ENCODE data around the gene KCNQ5.

KCNQ5 gene

DNA sequence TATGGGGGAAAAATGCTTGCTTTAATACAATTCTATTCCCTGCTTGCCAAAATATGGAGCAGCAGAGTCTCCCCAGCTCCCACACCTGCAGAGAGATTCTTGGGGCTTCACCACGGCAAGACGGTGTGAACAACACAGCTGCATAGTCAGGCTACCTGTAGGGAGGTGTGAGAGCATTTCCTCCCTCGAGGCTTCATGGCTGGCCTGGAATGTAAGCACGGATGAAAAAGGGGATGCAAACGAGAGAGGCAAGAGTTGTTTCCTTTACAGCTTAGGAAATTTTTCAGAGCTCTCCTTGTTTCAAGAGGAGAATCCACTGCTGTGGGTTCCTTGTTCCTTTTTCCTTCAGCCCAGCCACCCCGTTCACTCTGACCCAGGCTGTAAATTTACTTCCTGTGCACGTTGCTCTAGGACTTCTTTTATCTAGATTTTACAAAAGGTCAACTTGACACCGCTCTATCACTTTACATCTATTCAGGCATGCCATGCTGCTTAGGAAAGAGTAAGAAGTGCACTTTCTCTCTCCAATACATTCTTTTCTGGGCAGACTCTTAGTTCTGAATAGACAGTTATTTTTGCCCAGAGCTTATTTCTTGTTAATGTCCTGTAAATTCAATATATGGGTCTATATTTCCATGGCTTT, 406.4 kb downstream of the KCNQ5 start:
- no peak for DNase-seq

GRCh38 chr6:73028893-73029450, 407.1 kb downstream of the KCNQ5 start:
- no peak for DNase-seq

DNA sequence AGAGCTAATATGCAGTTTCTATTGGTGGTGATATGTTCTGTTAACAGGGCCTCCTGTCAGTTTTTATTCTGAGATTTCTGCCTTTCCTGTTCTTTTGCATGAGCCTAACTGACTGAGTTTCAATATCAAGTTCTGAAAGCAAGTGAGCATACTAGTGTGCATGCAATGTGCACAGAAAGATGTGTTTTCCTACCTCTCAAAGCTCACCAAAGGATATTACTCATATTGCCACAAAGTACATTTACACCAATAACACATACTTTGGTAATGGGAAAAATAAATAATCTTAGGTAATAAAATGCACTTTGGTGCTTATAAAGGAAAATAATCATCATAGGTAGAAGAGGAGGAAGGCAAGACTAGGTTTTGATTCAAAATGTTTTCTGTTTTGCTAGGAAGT, 408.4 kb downstream of the KCNQ5 start:
- DNase-seq: no peak

DNA sequence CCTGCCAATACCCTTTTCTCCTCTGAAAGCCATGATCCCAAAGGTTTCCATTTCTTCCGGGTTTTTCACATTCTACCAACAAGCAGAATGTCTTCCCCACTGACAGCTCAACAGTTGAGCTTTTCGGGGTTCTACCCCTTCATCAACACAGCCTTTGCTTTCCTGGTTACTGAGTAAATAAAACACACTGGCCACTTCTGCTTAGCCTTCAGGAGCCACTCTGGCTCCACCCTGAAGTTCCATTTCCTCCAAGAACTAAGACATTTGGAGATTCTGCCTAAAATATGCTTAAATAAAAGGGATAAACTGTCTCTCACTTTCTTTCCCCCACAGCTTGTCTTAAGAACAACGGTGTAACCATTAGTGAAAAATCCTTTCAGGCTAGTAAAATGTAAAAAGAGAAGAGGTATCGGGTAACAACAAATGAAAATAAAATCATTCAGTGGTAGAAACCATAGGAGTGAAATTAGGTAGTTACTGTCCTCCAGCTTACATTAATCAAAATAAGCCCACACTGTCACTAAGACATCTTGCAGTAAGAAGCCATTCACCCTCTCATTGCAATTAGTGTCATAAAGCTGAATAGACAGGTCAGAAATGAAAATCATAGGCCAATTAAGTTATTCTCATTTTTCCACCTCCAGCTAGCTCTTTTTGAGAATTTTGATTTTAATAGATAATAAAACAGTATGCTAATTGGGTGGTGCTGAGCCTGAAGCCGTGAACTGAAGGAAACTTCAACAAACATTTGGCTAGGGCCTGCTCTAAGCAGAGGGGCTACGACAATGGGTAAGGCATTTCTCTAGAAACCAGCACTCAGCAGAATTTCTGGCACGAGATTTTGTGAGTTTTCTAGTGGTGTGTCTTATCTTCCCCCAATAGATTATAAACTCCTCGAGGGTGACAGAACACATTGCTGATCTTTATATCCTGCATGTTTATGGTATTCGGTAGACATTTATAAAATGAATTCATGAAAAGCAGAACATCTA, 409.2 kb downstream of the KCNQ5 start:
- DNase-seq: no peak

DNA sequence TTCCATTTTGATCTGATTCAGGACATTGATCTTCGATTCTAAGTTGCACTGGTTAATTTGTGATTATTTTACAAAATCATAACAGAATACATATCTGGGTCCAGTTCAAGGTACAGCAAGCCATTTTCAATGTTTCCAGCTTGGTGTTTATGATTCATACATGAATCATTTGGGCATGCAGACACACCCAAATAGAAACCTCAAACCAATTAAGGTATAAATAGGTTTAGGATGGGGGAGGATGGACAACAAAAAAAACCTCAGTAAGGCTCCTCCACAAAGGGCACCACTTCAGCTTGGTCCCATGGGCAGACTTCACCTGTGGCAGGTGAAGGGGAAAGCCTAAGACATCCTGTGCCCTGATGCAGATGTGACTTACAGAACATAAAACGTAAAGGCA, 410.7 kb downstream of the KCNQ5 start:
- DNase-seq: peak; percentile 5

- DNase-seq: no peak
These were observed 414.8 kb downstream of the KCNQ5 start for GRCh38 chr6:73036689-73037088.

DNA sequence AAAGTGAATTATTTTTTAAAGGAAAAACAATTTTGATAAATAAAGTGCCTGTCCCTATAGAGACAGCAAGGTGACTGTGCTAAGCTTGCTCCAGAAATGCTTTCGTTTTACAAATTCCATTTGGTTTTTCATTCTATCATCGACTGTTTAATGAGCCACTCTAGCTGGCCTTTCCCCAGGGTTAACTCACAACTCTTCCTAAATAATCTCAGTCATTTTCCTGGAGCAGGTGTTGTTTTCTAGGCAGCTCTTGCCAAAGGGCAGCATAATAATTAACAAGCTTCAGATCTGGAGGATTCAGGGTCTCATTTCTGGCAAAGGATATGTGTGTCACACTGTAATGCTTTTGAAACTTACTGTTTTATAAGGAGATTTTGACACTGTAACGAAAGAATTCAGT, 419.2 kb downstream of the KCNQ5 start:
- peak; percentile 9 for DNase-seq

GRCh38 chr6:73042892-73043291, 421.0 kb downstream of the KCNQ5 start:
- no peak for DNase-seq

- DNase-seq: no peak
These were observed 421.6 kb downstream of the KCNQ5 start for GRCh38 chr6:73043446-73043845.

DNA sequence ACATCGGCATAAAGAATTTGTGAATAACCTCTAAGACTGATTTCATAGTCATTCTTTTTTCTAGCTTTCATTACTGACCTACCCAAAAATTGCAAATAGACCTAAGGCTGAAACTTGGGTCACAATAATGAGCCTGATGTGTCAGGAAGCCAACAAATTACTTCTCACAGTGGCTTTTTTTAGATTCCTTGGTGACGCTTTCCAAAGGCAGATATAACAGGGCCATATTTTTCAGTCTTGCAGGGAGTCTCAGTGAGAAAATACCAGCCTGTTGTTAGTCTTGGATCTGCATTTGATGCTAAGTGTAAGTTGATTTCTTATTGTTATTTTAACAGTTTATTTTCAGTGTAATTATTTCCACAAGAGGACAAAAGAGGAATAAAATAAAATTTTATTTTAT, 423.7 kb downstream of the KCNQ5 start:
- DNase-seq: no peak

GRCh38 chr6:73047801-73048200, 425.9 kb downstream of the KCNQ5 start:
- no peak for DNase-seq

GRCh38 chr6:73049971-73050594, 428.2 kb downstream of the KCNQ5 start:
- no peak for DNase-seq

DNA sequence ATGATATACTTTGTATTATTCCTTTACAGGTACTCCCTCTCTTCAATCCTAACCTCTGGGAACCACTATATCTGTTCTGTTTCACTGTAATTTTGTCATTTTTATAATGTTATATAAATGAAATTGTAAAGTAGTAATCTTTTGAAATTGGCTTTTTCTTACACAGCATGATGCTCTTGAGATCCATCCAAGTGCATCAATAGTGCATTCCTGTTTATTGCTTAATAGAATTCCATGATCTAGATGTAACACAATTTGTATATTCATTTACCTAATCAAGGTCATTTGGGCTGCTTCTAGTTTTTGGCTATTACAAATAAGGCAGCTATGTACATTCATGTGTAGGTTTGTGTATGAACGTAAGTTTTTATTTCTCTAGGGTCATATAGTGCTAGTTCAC, 428.8 kb downstream of the KCNQ5 start:
- DNase-seq: no peak

- DNase-seq: no peak
These were observed 429.3 kb downstream of the KCNQ5 start for GRCh38 chr6:73051147-73051546.

- no peak for DNase-seq
These were observed 433.1 kb downstream of the KCNQ5 start for GRCh38 chr6:73054958-73055357.

GRCh38 chr6:73058736-73059135, 436.9 kb downstream of the KCNQ5 start:
- no peak for DNase-seq

DNA sequence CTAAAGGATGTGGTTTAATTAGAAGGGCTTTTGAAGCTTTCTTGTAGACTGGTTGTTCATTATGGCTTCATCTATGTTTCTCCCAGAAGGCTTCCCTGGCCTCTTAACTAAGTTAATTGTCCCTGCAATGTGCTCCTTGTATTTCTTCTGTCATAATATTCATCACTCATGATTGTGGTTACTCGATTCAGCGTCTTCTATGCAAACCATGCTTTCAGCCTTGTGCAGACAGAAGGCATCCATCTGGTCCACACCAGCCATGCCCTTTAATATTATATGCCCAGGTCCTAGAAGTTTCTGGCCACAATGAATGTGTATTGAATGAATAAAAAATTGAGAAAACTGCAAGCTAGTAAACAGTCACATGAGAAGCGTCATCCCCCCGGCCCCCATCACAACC, 440.3 kb downstream of the KCNQ5 start:
- DNase-seq: no peak

DNA sequence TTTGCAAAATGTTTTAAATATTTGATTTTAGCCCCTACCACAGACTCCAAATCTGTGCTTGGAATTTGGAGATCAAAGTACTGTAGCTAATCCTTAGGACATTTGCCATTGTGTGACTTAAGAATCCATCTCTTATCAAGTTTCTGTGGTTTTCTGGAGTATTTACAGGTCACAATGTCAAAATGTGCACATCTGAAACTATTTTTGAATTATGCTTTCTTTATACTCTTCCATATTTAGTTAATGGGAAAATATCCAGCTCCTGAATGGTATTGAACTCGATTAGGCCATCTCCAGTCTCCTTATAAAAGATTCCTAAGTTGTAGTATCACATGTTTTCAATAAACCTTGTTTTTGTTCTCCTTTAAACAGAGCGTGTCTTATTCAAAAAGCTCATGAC, 441.0 kb downstream of the KCNQ5 start:
- no peak for DNase-seq

GRCh38 chr6:73064266-73064665, 442.4 kb downstream of the KCNQ5 start:
- no peak for DNase-seq

GRCh38 chr6:73073238-73073637, 451.4 kb downstream of the KCNQ5 start:
- DNase-seq: no peak

DNA sequence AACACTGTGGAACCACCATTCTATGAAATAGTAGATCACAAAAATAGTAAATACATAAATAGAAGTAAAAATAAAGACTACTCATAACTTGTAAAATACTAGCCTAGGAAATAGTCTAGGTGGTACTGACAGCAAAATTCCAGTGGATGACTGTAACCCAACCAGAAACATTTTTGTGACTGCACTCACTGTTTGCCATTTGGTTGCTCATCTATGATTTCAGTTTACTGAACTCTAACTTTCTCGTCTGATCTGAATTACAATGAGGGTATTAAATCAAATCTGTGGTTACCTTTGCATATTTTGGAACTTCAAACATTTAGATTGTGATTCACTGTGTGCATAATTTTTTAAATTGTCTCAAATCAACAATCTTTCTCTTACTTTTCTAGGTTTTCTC, 452.3 kb downstream of the KCNQ5 start:
- peak; percentile 27 for DNase-seq

DNA sequence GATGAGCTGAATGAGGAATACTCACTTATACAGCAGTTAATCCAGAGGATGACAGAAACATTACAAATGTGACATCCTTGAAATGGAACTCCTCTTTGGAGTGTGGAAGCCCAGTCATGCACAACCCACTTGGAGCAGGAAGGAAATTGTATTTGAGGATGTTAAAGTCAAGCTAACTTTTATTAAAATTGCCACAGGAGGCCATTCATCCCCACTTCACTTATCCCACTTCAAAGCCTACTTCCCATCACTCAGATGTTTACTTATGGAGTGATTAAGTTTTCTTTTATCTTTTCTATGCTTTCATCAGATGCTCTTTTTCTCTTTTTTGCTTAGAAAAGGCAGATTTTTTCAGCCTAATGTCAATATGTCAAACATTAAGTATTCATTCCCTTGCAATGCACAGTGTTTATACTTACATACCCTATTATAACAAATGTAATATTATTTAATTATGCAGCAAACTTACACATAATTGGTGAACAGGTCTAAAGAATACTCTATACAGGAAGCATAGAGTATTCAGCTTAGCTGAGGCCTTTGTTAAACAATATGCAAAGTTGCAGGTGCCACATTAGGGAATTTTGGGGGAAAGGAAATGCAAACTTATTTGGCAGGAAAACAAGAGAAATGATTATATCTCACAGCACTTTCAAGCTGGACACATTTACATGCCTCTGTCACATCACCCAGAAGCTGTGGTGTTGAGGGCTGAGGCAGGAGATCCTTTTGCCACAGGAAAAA, 454.5 kb downstream of the KCNQ5 start:
- DNase-seq: no peak
